Stimulated activated CD4-positive, alpha-beta T cell treated with anti-CD3 and anti-CD28 coated beads, Interleukin-15, amount 100 ng/mL, for 24 hours (primary cell): ENCODE data around the gene COPG1.

ENCODE experiments used
- DNase-seq: peaks from one replicate; pipeline ENCODE4 v3.0.0-alpha.2; 2020

Gene COPG1

DNA sequence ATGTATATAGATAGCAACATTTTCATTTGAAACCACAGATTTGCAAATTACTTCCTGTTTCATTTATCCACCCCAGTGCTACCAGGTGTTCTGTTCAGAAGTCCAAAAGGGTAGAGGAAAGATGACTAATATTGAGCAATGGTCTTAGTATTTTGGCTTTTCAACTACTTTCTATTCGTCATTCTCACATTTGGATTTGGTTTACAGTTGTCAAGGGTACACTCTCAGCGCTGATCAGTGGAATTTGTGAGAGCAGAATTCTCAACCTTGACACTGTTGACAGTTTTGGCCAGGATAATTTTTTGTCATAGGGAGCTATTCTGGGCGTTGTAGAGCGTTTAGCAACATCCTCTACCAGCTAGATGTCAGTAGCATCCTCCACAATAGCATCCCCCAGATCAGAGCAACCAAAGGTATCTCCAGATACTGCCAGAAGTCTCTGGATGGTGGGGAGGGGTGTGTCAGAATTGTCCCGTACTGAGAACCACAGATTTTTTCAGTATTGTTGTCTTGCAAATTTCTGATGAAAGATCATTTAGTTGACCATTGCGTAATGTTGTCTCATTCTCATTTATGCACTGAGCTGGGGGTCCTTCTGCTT lies 33.4 kb downstream of the COPG1 start:
- DNase-seq: peak; percentile 28

GRCh38 chr3:129286081-129286480 lies 36.7 kb downstream of the COPG1 start:
- no peak for DNase-seq

DNA sequence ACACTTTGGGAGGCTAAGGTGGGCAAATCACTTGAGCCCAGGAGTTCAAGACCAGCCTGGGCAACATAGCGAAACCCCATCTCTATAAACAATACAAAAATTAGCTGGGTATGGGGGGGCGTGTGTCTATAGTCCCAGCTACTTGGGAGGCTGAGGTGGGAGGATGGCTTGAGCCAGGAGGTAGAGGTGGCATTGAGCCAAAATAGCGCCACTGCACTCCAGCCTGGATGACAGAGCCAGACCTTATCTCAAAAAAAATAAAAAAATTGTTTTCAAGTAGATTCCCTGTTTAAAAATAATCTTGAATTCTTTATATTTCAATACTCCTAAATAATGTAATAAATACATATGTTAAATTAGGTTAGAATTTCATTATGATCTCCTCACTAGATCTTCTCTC lies 39.0 kb downstream of the COPG1 start:
- no peak for DNase-seq

DNA sequence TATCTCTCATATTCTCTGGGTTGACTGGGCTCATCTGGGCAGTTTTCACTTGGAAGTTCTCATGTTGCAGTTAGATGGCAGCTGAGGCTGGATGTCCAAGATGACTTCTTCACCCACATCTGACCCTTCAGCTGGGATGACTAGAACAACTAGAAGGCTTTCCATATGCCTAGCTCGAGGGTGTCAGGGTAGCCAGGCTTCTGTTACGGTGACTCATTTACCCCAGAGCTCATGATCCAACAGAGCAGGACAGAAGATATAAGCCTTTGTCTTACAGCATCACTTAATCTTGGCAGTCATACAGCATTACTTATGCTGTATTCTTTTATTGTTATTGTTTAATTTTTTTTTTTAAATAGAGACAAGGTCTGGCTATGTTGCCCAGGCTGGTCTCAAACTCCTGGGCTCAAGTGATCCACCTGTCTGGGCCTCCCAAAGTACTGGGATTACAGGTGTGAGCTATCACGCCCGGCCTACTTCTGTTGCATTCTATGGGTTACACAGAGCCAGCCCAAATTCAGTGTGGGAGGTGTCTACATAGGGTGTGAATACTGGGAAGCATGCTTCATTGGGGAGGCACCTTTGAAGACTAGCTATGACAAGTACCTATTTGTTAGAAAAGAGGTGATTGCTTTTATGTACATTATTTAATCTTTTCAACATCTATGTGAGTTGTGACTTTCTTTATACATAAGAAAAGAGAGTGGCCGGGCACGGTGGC lies 40.0 kb downstream of the COPG1 start:
- DNase-seq: no peak

- DNase-seq: no peak
Observed at GRCh38 chr3:129291236-129291886, 42.0 kb downstream of the COPG1 start.

DNA sequence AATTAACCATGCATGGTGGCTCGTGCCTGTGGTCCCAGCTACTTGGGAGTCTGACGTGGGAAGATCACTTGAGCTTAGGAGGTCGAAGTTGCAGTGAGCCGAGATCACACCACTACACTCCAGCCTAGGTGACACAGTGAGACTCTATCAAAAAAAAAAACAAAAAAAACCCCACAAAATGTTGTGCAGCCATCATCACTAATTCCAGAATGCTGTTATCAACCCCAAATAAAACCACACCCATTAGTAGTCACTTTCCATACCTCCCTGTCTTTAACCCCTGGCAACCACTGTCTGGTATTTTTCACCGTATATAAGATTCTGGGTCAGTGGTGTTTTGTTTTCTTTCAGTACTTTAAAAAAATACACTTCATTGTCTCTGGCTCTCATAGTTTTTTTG lies 45.9 kb downstream of the COPG1 start:
- no peak for DNase-seq

GRCh38 chr3:129304146-129304961 lies 54.9 kb downstream of the COPG1 start:
- DNase-seq: no peak

DNA sequence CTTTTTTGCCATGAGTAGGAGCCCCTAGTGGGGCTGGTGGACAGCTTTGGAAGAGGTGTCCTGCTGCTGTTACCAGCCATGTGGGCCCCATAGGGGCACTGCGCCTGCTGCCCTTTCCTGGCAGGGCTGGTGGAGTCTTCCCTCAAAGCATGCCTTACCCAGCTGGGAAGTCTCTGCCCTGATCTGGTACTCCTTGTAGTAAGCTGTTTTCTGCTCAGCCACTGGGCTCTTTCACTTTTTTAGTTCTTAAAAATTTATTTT lies 55.5 kb downstream of the COPG1 start:
- DNase-seq: no peak

DNA sequence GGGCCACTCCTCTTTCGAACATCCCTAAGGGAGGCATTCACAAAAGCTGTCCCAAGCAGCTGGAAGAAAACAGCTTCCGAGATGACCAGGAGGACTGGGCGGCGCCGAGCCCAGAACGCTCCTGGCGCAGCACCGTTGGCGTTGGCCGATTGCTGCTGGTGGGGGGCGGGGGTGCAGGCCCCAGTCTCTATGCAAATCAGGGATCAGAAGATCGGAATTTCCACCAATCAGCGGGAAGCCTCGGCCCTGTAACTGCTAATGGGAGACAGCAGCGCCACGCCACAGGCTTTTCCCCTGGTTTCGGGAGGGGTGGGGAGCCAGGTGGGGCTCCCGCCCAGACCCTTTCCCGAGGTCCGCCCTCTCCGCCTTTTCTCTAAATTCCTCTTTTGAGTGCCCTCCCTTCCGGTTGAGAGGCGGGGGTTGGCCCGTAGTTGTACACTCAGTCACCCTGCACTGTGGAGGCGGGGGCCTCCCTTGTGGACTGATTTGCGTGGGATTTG lies 56.2 kb downstream of the COPG1 start:
- peak; percentile 63 for DNase-seq

DNA sequence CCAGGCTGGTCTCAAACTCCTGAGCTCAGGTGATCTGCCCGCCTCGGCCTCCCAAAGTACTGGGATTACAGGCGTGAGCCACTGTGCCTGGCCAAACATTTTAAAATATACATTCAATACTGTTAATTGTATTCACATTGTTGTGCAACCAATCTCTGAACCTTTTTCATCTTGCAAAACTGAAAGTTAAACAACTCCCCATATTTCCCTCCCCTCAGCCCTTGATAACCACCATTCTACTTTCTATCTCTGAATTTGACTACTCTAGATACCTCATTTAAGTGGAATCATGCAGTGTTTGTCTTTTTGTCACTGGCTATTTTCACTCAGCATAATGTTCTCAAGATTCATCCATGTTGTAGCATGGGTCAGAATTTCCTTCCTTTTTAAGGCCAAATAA lies 59.2 kb downstream of the COPG1 start:
- no peak for DNase-seq

- no peak for DNase-seq
Observed at GRCh38 chr3:129310111-129311011, 61.0 kb downstream of the COPG1 start.

- no peak for DNase-seq
Observed at GRCh38 chr3:129311054-129311902, 61.9 kb downstream of the COPG1 start.

DNA sequence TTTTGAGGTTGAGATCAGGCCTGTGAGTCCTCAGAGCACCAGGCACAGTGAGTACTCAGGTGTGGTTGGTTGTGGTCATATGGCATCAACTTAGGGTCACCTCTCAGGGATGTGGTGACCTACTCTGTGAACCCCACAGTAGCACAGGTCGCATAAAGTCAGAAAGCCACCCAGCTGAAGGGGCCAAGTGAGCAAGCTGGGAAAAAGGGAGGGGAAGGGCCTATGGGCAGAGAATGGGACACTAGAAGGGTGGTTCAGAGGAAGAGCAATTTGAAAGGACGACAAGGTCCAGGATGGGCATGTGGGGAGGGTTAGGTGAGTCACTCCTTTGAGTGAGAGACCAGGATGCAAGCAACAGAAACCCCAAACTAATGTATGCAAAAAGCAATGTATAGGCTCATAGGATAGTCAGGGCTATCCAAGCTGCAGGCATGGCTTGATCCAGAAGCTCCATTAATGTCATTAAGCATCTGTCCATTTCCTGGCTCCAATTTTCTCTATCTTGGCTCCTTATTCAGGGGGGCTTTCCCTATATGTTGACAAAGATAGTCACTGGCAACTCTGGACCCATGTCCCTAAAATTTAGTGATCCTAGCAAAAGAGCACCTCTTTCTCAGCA lies 62.7 kb downstream of the COPG1 start:
- DNase-seq: no peak

- no peak for DNase-seq
Observed at GRCh38 chr3:129312671-129313414, 63.4 kb downstream of the COPG1 start.

DNA sequence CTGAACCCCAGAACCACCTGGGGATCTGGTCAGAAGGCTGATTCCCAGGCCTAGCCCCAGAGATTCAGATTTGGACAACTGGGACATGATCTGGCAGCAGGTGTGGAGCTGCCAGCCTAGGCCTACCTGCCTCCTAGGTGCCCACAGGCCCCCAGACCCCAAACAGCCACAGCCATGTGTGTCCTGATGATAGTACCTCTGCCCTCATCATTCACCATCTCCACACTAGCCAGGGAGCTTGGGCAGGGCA lies 63.9 kb downstream of the COPG1 start:
- DNase-seq: no peak

DNA sequence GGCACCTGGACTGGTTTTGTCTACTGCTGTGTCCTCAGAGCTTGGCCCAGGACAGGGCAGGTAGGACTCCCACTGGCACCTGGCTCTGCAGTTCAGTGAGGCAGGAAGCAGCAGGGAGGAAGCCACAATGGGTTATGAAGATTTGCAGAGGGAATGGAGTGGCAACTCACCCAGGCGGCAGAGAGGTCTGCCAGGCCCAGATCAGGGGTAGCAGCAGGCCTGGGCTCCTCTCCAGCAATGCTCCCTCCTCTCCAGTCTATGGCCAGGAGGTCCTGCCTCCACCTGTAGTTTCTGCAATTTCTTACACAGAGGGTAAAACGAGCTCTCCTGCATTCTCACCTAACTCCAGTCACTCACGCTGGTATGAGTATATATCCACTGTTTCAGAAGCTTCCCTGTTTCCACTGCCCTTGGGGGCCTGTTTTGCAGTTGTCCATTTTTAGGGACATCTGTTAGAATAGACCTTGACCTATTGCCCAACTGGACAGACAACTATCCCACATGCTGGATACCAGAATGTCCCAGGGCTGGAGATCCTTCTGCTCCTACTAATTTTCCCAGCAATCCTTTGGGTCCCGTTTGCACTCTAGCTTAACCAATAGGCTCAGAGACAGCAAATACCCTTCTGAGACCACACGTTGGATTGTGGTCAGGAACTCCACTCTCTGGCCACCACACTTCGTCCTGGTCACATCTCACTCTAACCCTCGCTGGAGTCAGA lies 64.4 kb downstream of the COPG1 start:
- peak; percentile 23 for DNase-seq

- peak; percentile 80 for DNase-seq
Observed at GRCh38 chr3:129314386-129315222, 65.2 kb downstream of the COPG1 start.

DNA sequence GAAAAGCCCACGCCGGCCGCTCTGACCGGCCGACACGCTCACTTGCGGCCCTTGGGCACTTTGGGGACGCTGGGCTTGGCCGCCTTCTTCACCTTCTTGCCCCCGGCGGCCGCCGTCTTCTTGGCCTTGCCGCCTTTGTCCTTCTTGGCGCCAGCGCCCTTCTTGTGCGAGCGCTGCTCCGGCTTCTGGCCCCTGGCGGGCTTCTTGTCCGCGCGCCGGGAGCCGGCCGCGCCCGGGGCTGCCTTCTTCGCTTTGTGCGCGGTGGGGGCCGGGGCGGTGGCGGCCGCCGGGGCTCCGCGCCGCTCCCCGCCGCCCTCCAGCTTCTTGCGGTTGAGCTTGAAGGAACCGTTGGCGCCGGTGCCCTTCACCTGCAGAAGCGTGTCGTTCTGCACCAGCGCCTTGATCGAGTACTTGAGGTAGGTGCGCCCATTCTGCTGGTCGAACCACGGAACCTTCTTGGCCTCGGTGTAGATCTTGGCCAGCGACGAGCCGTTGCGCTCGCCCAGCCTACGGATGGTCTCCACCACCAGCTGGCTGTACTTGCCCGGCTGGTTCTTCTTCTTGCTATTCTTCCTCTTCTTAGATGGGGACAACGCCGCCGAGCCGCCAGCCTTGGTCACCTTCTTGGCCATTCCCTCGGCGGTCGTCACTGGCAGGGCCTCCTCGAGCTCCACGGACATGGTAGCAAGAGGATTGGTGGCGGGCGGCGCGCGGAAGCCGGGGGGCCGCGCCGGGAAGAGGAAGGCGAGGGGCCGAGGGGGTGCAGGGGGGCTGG lies 66.0 kb downstream of the COPG1 start:
- DNase-seq: peak; percentile 56
